Cerebellar cortex (tissue), 1 donor: ENCODE measurements around the gene POLR1A.
"Not testable (repeated sequence)": the region's sequence is repeated elsewhere in the genome, so short reads cannot be mapped to it uniquely, and the experiment has no call there.

Experiments used
- DNase-seq: peaks from one replicate; pipeline ENCODE4 v3.0.0-alpha.2; 2015; ENCODE audit warnings: low spot score

Gene POLR1A

DNA sequence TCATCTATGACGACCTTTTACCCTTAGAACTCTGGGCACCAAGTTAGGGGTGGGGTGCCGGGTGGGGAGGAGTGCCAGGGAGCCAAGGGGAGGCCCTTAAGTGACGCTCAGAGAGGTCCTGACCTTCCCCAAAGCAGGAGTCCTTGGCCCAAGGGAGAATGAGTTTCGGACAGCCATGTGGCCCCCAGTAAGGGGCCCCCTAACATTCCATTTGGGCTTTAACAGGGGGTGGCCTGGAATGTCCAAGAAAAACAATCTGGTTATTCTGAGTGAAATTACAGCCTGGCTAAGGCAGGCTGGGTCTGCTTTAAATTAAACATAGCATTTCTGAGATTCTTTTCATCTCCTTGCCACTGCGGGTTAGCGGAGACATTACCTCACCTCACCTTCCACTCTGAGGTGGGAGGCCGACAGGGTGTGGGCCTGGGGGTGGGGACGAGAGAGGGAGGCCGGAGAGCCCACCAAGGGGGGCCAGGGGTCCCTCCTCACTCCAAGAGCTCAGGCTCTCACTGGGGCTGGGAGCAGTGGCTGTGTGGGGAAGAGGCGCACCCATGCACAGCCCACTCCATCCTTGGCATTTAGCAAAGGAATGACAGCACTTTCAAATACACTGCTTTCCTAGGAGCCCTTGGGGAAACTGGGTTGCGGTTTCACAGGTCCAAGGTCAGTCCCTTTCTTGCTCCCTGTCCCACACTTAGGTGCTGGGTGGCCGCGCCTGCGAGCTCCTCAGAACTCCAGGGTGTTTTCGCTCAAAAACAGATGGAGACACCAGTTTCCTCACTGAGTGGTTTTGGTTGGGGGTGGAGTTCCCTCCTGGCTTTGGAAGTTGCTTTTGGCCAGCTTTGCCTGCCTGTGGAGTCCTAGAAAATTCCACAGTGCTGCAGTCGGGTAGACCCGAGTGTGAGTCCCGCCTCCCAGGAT is 107.4 kb downstream of the POLR1A start:
- peak; percentile 92 for DNase-seq

GRCh38 chr2:85997017-85997970 is 108.4 kb downstream of the POLR1A start:
- DNase-seq, result peak; percentile 95

GRCh38 chr2:85996591-85996990 is 109.1 kb downstream of the POLR1A start:
- no peak for DNase-seq

DNA sequence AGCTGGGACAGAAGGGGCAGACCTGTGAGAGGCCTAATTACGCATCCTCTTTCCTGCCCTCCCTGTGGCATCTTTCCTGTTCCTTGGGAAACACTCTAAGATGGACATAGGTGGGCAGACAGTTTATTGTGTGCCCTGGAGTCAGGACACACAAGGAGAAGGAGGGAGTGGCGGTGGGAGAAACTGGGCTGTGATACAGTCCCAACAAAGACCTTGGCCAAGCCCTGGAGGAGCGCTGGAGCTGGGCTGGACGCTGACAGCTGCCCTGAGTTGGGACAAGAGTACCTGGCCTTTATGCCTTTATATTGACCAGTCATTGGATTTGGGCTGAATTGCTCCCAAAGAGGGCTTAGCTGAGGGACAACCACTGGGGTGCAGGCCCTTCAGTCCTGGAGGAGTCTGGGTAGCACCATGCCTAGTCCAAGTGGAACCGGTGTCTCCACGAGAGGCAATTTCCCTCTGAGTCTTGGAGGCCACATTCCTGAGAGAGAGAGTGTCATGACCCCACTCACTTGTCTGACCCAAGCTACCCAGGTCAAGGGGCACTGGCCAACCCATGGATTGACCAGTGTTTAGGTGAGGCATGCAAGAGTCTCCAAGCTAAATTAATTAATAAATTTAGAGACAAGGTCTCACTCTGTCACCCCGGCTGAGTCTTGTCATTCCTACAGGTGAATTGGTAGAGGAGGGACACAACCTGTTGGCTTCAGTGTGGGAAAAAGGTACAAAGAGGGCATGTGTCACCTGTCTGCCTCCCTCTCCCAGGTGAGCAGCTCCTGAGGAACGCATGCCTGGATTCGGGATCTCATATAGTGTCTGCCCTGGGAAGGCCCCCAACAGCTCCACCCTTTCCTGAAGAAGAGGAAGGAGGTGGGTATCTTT is 109.8 kb downstream of the POLR1A start:
- peak; percentile 36 for DNase-seq

DNA sequence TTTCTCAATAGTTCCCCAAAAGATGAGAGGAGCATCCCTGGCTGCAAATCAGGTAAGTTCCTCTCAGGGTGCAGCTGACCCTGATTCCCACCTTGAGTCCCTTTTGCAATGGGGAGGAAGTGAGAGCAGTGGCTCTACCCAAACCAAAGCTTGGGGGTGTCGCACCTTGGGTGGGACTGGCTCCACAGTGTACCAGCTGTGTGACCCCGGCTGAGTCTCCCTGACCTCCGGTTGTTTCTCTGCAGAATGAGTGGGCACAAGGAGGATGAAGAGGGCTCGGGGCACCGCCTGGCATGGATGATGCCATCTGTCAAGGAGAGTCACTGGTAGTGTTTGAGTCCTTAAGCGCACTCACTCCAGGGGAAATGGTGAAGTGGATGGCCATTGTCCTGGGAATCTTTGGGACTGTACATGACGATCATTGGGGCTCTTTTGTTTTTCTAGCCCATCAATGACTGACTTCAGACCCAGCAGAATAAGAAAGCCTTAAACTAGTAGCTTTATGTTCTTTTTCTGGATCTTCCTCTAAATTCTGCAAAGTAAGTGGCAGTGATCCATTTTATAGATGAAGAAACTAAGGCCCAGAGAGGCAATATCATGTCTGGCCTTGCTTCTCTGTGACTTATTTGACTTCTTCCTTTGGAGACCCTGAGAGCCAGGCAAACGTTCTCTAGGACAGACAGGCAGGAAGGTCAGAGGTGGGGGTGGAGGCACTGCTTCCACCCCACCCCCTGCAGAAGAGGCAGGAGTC is 110.6 kb downstream of the POLR1A start:
- no peak for DNase-seq

- no peak for DNase-seq
Measured at GRCh38 chr2:85994421-85994777, 111.3 kb downstream of the POLR1A start.

- DNase-seq, result no peak
Measured at GRCh38 chr2:85992611-85993010, 113.1 kb downstream of the POLR1A start.

DNA sequence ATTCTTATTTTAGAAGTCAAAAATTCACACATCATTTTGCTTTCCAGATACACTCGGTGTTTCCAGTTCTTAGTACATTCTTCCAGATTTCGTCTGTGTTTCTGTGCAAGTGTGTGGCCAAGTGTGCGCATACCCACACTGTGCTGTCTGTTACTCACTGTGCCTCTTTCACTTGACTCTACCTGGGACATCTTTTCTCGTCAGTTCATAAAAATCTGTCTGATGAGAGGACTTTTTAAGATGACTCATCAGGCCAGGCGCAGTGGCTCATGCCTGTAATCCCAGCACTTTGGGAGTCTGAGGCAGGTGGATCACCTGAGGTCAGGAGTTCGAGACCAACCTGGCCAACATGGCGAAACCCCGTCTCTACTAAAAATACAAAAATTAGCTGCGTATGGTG is 113.6 kb downstream of the POLR1A start:
- DNase-seq, result not testable (repeated sequence)

DNA sequence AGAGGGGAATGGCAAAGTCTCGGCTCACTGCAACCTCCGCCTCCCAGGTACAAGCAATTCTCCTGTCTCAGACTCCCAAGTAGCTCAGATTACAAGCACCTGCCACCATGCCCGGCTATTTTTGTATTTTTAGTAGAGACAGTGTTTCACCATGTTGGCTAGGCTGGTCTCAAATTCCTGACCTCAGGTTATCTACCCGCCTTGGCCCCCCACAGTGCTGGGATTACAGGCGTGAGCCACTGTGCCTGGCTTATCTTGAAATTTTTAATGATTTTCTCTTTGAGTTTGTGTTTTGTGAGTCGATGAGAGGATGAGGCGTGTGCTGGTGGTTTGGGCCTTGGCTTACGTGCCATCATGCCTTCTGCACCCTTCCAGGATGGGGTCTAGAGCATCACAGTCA is 115.6 kb downstream of the POLR1A start:
- no peak for DNase-seq

- no peak for DNase-seq
Measured at GRCh38 chr2:85989288-85989865, 116.3 kb downstream of the POLR1A start.

- no peak for DNase-seq
Measured at GRCh38 chr2:85988914-85989270, 116.8 kb downstream of the POLR1A start.

- no peak for DNase-seq
Measured at GRCh38 chr2:85988175-85988913, 117.3 kb downstream of the POLR1A start.

DNA sequence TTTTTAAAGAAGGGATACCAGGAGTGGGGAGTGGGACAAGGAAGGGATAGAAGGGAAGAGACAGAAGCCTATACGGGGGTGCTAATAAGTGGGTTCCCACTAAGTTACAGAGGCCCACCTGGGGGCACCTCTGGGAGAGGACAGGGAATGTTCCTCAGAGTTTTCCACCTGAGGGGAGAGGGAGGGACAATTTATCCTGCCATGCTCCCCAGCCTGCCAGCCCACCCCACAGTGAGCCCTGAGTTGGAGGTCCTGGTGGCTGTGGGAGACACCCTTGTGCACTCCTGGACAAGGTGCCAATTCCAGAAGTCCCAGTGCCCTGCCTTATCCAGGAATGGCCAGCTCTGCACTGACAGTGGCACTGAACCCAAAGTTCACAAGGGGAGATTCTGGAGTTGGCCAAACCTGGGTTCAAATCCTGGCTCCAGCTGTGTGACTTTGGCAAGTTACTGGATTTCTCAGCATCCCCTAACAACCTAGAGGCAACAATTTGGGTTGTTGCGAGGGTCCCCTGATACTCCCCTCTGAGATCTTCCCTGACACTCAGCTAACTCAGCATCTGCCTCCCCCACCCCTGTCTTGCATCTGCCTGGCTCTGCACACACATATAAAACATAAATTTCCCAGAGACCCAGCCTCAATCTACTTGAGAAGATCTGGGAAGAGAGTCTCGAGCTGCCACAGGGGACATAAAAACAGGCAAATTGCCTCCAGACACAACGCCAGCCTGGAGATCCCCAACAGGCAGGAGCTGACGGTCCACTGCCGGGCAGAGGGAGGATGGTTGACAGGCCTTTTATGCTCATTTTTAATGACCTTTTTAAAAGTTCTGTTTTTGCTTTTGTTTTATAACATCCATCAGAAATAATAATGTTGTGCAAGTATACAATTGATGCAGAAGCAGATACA is 118.2 kb downstream of the POLR1A start:
- no peak for DNase-seq

- no peak for DNase-seq
Measured at GRCh38 chr2:85986121-85986520, 119.6 kb downstream of the POLR1A start.

GRCh38 chr2:85984788-85985187 is 120.9 kb downstream of the POLR1A start:
- DNase-seq, result no peak

- DNase-seq, result no peak
Measured at GRCh38 chr2:85983766-85984165, 121.9 kb downstream of the POLR1A start.

- DNase-seq, result no peak
Measured at GRCh38 chr2:85981579-85982247, 124.0 kb downstream of the POLR1A start.
